ENCODE measurements around the gene MEI1.

MEI1 gene, protein sequence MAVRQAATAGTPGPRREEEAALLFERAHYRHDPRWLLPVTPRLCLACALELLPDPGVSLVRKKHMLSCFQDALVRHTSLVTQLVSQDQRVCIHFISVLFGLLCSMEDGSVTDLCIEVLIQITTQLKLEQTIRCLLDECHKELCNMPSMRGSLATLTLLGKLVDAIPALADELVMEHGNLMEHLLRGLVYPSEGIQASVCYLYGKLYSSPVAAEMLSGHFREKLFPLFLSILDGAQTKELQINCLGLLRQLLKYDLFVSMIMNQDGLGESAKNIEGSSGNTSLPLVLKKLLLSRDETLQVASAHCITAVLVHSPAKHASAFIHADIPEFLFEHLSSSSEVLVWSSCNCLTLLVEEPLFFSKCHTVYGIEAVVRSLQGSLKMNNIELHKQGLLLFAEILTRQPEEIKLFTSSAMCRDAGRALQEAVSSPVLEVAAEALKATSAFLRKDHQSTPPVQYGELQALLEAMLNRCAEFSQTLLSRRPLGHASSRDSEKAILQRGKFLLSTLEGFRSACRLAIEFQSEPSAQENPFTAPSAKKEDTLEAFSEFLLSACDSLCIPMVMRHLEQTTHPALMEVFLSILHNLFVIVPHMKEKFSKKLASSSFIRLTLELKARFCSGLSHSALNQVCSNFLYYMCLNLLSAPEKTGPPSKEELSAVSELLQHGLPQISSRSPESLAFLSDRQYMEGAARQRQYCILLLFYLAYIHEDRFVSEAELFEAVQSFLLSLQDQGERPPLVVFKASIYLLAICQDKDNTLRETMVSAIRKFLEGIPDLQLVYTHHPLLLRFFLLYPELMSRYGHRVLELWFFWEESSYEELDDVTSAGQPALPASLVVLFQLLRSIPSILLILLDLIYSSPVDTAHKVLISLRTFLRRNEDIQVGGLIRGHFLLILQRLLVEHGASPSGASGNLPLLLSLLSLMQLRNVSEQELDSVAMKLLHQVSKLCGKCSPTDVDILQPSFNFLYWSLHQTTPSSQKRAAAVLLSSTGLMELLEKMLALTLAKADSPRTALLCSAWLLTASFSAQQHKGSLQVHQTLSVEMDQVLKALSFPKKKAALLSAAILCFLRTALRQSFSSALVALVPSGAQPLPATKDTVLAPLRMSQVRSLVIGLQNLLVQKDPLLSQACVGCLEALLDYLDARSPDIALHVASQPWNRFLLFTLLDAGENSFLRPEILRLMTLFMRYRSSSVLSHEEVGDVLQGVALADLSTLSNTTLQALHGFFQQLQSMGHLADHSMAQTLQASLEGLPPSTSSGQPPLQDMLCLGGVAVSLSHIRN

GRCh38 chr22:41699264-41700107, at the start of gene MEI1:
MEI1 (plus strand) TSS chr22:41699503; CDS start chr22:41699539, 36 bp downstream.
- no peaks in the 10 kb centered on the region for H3K27me3 ChIP-seq (ENCODE audit: low read depth, low read length)
- H3K4me1 ChIP-seq (ENCODE audit: control insufficient read depth in 1 of 2, insufficient read depth in 2 of 2, low read length in 2 of 2), result peaks cover 3 to 15% of the 10 kb centered on the region in 2 donors
- H3K9me3 ChIP-seq (ENCODE audit: control insufficient read depth in 1 of 2, low read length in 2 of 2), result no peaks in the 10 kb centered on the region
- no peaks in the 10 kb centered on the region for H3K36me3 ChIP-seq (ENCODE audit: control insufficient read depth in 1 of 2, insufficient read depth in 2 of 2, low read length in 2 of 2)
- no peak within 1 kb of the TSS for H3K27ac ChIP-seq (ENCODE audit: low read length)
- H3K4me3 ChIP-seq (ENCODE audit: low read depth in 1 of 2, low read length in 2 of 2), result peak within 1 kb of the TSS; percentile 13 to 37

GRCh38 chr22:41650229-41650628, 49.1 kb upstream of the MEI1 start:
- Histone ChIP-seq H3K9me3 (ENCODE audit: control insufficient read depth in 1 of 2, low read length in 2 of 2) (no peaks in the 10 kb centered on the region), H3K27ac (ENCODE audit: low read length) (no peak overlapping the region), H3K27me3 (ENCODE audit: low read depth, low read length) (no peaks in the 10 kb centered on the region), H3K4me3 (ENCODE audit: low read depth in 1 of 2, low read length in 2 of 2) (no peak overlapping the region), H3K4me1 (ENCODE audit: control insufficient read depth in 1 of 2, insufficient read depth in 2 of 2, low read length in 2 of 2) (no peaks in the 10 kb centered on the region), H3K36me3 (ENCODE audit: control insufficient read depth in 1 of 2, insufficient read depth in 2 of 2, low read length in 2 of 2) (peaks cover 49 to 83% of the 10 kb centered on the region in 2 donors)

GRCh38 chr22:41650821-41651220, 48.5 kb upstream of the MEI1 start:
- peaks cover 47 to 80% of the 10 kb centered on the region in 2 donors for H3K36me3 ChIP-seq (ENCODE audit: control insufficient read depth in 1 of 2, insufficient read depth in 2 of 2, low read length in 2 of 2)
- no peaks in the 10 kb centered on the region for H3K27me3 ChIP-seq (ENCODE audit: low read depth, low read length)
- no peak overlapping the region for H3K27ac ChIP-seq (ENCODE audit: low read length)
- H3K9me3 ChIP-seq (ENCODE audit: control insufficient read depth in 1 of 2, low read length in 2 of 2), result no peaks in the 10 kb centered on the region
- no peaks in the 10 kb centered on the region for H3K4me1 ChIP-seq (ENCODE audit: control insufficient read depth in 1 of 2, insufficient read depth in 2 of 2, low read length in 2 of 2)
- H3K4me3 ChIP-seq (ENCODE audit: low read depth in 1 of 2, low read length in 2 of 2), result no peak overlapping the region

- H3K27ac ChIP-seq (ENCODE audit: low read length), result no peak overlapping the region
- H3K4me3 ChIP-seq (ENCODE audit: low read depth in 1 of 2, low read length in 2 of 2), result no peak overlapping the region
- no peaks in the 10 kb centered on the region for H3K4me1 ChIP-seq (ENCODE audit: control insufficient read depth in 1 of 2, insufficient read depth in 2 of 2, low read length in 2 of 2)
- H3K27me3 ChIP-seq (ENCODE audit: low read depth, low read length), result no peaks in the 10 kb centered on the region
- no peaks in the 10 kb centered on the region for H3K9me3 ChIP-seq (ENCODE audit: control insufficient read depth in 1 of 2, low read length in 2 of 2)
- H3K36me3 ChIP-seq (ENCODE audit: control insufficient read depth in 1 of 2, insufficient read depth in 2 of 2, low read length in 2 of 2), result peaks cover 58 to 80% of the 10 kb centered on the region in 2 donors
These were observed 45.0 kb upstream of the MEI1 start for GRCh38 chr22:41654322-41654721.

DNA sequence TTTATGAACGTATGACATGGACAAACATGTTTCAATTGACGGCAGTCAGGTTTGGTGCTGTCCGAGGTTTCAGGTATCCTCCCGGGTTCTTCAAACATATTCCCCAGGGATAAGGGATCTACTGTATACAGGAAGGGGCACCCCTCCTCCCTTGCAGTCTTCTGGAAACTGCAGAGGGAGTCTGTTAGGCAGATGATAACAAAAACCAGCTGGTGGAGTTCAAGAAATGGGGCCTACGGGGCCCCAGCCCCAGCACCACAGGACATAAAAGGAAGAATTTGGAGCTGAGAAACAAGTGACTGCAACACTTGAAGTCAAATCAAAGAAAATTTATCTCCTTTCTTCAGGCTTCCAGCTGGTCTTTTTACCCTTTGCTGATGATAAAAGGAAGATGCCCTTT, 42.7 kb upstream of the MEI1 start:
- H3K4me3 ChIP-seq (ENCODE audit: low read depth in 1 of 2, low read length in 2 of 2), result no peak overlapping the region
- H3K36me3 ChIP-seq (ENCODE audit: control insufficient read depth in 1 of 2, insufficient read depth in 2 of 2, low read length in 2 of 2), result peaks cover 71 to 88% of the 10 kb centered on the region in 2 donors
- no peaks in the 10 kb centered on the region for H3K4me1 ChIP-seq (ENCODE audit: control insufficient read depth in 1 of 2, insufficient read depth in 2 of 2, low read length in 2 of 2)
- H3K9me3 ChIP-seq (ENCODE audit: control insufficient read depth in 1 of 2, low read length in 2 of 2), result no peaks in the 10 kb centered on the region
- no peaks in the 10 kb centered on the region for H3K27me3 ChIP-seq (ENCODE audit: low read depth, low read length)
- no peak overlapping the region for H3K27ac ChIP-seq (ENCODE audit: low read length)

GRCh38 chr22:41657709-41658108, 41.6 kb upstream of the MEI1 start:
- no peaks in the 10 kb centered on the region for H3K9me3 ChIP-seq (ENCODE audit: control insufficient read depth in 1 of 2, low read length in 2 of 2)
- peaks cover 75 to 88% of the 10 kb centered on the region in 2 donors for H3K36me3 ChIP-seq (ENCODE audit: control insufficient read depth in 1 of 2, insufficient read depth in 2 of 2, low read length in 2 of 2)
- H3K4me3 ChIP-seq (ENCODE audit: low read depth in 1 of 2, low read length in 2 of 2), result no peak overlapping the region

GRCh38 chr22:41658869-41659268, 40.4 kb upstream of the MEI1 start:
- H3K36me3 ChIP-seq (ENCODE audit: control insufficient read depth in 1 of 2, insufficient read depth in 2 of 2, low read length in 2 of 2), result peaks cover 72 to 89% of the 10 kb centered on the region in 2 donors
- H3K4me3 ChIP-seq (ENCODE audit: low read depth in 1 of 2, low read length in 2 of 2), result no peak overlapping the region
- no peaks in the 10 kb centered on the region for H3K27me3 ChIP-seq (ENCODE audit: low read depth, low read length)
- H3K27ac ChIP-seq (ENCODE audit: low read length), result no peak overlapping the region
- H3K9me3 ChIP-seq (ENCODE audit: control insufficient read depth in 1 of 2, low read length in 2 of 2), result no peaks in the 10 kb centered on the region
- no peaks in the 10 kb centered on the region for H3K4me1 ChIP-seq (ENCODE audit: control insufficient read depth in 1 of 2, insufficient read depth in 2 of 2, low read length in 2 of 2)

More at GRCh38 chr22:41657709-41658108, 41.6 kb upstream of the MEI1 start:
- no peak overlapping the region for H3K27ac ChIP-seq (ENCODE audit: low read length)
- no peaks in the 10 kb centered on the region for H3K27me3 ChIP-seq (ENCODE audit: low read depth, low read length)
- H3K4me1 ChIP-seq (ENCODE audit: control insufficient read depth in 1 of 2, insufficient read depth in 2 of 2, low read length in 2 of 2), result no peaks in the 10 kb centered on the region

DNA sequence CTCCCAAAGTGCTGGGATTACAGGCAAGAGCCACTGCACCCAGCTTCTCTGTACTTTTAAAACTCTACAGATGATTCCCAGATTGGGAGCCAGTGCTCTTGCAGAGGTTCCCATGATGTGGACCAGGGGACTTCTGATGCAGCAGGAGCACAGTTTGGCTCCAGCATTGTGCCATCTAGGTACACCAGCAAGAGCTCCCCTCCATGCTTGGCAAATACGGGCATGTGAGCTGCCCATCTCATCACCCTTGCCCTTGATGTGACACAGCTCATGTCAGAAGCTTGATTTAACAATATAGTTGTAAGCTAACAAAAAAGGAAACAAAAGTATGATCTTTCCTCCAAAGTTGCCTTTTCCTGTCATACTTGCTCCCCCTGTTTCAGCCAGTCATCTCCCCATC, 39.4 kb upstream of the MEI1 start:
- Histone ChIP-seq H3K4me1 (ENCODE audit: control insufficient read depth in 1 of 2, insufficient read depth in 2 of 2, low read length in 2 of 2) (no peaks in the 10 kb centered on the region), H3K9me3 (ENCODE audit: control insufficient read depth in 1 of 2, low read length in 2 of 2) (no peaks in the 10 kb centered on the region), H3K27me3 (ENCODE audit: low read depth, low read length) (no peaks in the 10 kb centered on the region), H3K27ac (ENCODE audit: low read length) (no peak overlapping the region), H3K4me3 (ENCODE audit: low read depth in 1 of 2, low read length in 2 of 2) (no peak overlapping the region), H3K36me3 (ENCODE audit: control insufficient read depth in 1 of 2, insufficient read depth in 2 of 2, low read length in 2 of 2) (peaks cover 72 to 89% of the 10 kb centered on the region in 2 donors)

GRCh38 chr22:41660416-41660815, 38.9 kb upstream of the MEI1 start:
- Histone ChIP-seq H3K27me3 (ENCODE audit: low read depth, low read length) (no peaks in the 10 kb centered on the region), H3K36me3 (ENCODE audit: control insufficient read depth in 1 of 2, insufficient read depth in 2 of 2, low read length in 2 of 2) (peaks cover 75 to 90% of the 10 kb centered on the region in 2 donors), H3K4me1 (ENCODE audit: control insufficient read depth in 1 of 2, insufficient read depth in 2 of 2, low read length in 2 of 2) (no peaks in the 10 kb centered on the region), H3K4me3 (ENCODE audit: low read depth in 1 of 2, low read length in 2 of 2) (no peak overlapping the region), H3K9me3 (ENCODE audit: control insufficient read depth in 1 of 2, low read length in 2 of 2) (no peaks in the 10 kb centered on the region), H3K27ac (ENCODE audit: low read length) (no peak overlapping the region)

GRCh38 chr22:41661088-41661487, 38.2 kb upstream of the MEI1 start:
- no peak overlapping the region for H3K27ac ChIP-seq (ENCODE audit: low read length)
- peaks cover 75 to 85% of the 10 kb centered on the region in 2 donors for H3K36me3 ChIP-seq (ENCODE audit: control insufficient read depth in 1 of 2, insufficient read depth in 2 of 2, low read length in 2 of 2)

More at GRCh38 chr22:41661088-41661487, 38.2 kb upstream of the MEI1 start:
- Histone ChIP-seq H3K9me3 (ENCODE audit: control insufficient read depth in 1 of 2, low read length in 2 of 2) (no peaks in the 10 kb centered on the region), H3K4me1 (ENCODE audit: control insufficient read depth in 1 of 2, insufficient read depth in 2 of 2, low read length in 2 of 2) (no peaks in the 10 kb centered on the region), H3K27me3 (ENCODE audit: low read depth, low read length) (no peaks in the 10 kb centered on the region), H3K4me3 (ENCODE audit: low read depth in 1 of 2, low read length in 2 of 2) (no peak overlapping the region)
